Activated T-helper 17 cell treated with anti-CD3 and anti-CD28 coated beads, Interleukin-2, amount 50 U/mL, for 72 hours (primary cell): Measurements from ENCODE around the gene PCDHB11. TPM values are rescaled to one million over a fixed set of nuclear protein-coding genes. Genes with fewer than 3 reads are reported as not detected.
"Not testable (repeated sequence)": the region's sequence is repeated elsewhere in the genome, so short reads cannot be mapped to it uniquely, and the experiment has no call there.

Experiments
- ATAC-seq: fragments of 150-1000 bp; cut with Tn5 transposase; replicated peaks from 2 replicates; pipeline ENCODE4 v1.10.0; 2021; ENCODE audit warnings: mild to moderate bottlenecking, moderate library complexity
- H3K27ac Mint-ChIP-seq: one replicate; pipeline ENCODE4 v1.8.0; 2022; ENCODE audit warnings: mixed read lengths
- H3K27me3 Mint-ChIP-seq: one replicate; pipeline ENCODE4 v1.8.0; 2022; ENCODE audit warnings: mixed read lengths
- H3K36me3 Mint-ChIP-seq: one replicate; pipeline ENCODE4 v1.8.0; 2022; ENCODE audit warnings: low read depth, mild to moderate bottlenecking, mixed read lengths
- H3K4me1 Mint-ChIP-seq: one replicate; pipeline ENCODE4 v1.8.0; 2022; ENCODE audit warnings: mixed read lengths
- H3K4me3 Mint-ChIP-seq: one replicate; pipeline ENCODE4 v1.8.0; 2022; ENCODE audit warnings: mild to moderate bottlenecking, mixed read lengths
- H3K9me3 Mint-ChIP-seq: one replicate; pipeline ENCODE4 v1.8.0; 2022; ENCODE audit warnings: mixed read lengths
- total RNA-seq, 2 donors: library from RNA; stranded (reverse); gene quantifications; one replicate each; pipeline ENCODE4 v1.2.3, GENCODE V29; 2022

PCDHB11 gene
- total RNA-seq, 2 donors from 2014 or later = not detected

- not testable (repeated sequence) for ATAC-seq, H3K9me3 Mint-ChIP-seq, H3K4me1 Mint-ChIP-seq, H3K36me3 Mint-ChIP-seq, H3K27ac Mint-ChIP-seq, H3K4me3 Mint-ChIP-seq
- H3K27me3 Mint-ChIP-seq = peaks cover 50% of the 10 kb centered on the region
These were observed 10.9 kb downstream of the PCDHB11 start for GRCh38 chr5:141210281-141210680.

GRCh38 chr5:141210849-141211248 lies 11.4 kb downstream of the PCDHB11 start:
- not testable (repeated sequence) for H3K4me3 Mint-ChIP-seq, H3K36me3 Mint-ChIP-seq, H3K9me3 Mint-ChIP-seq, ATAC-seq, H3K4me1 Mint-ChIP-seq, H3K27ac Mint-ChIP-seq
- peaks cover 50% of the 10 kb centered on the region for H3K27me3 Mint-ChIP-seq

- H3K4me1 Mint-ChIP-seq, ATAC-seq, H3K9me3 Mint-ChIP-seq, H3K27ac Mint-ChIP-seq, H3K36me3 Mint-ChIP-seq: not testable (repeated sequence)
- Mint-ChIP-seq H3K4me3 (peak within 1 kb of the TSS; percentile 39), H3K27me3 (peaks cover 46% of the 10 kb centered on the region)
These were observed 14.4 kb downstream of the PCDHB11 start, which contains the start of gene PCDHB13 for GRCh38 chr5:141213656-141214339. Gene PCDHB13, plus strand, starts transcription at chr5:141213919. Its CDS starts 205 bp downstream, at chr5:141214124.

GRCh38 chr5:141214583-141214982 lies 15.2 kb downstream of the PCDHB11 start:
- not testable (repeated sequence) for H3K9me3 Mint-ChIP-seq, ATAC-seq, H3K36me3 Mint-ChIP-seq, H3K27ac Mint-ChIP-seq, H3K4me3 Mint-ChIP-seq, H3K4me1 Mint-ChIP-seq
- peaks cover 44% of the 10 kb centered on the region for H3K27me3 Mint-ChIP-seq

- H3K27me3 Mint-ChIP-seq = peaks cover 46% of the 10 kb centered on the region
- H3K4me3 Mint-ChIP-seq, H3K4me1 Mint-ChIP-seq, H3K36me3 Mint-ChIP-seq, ATAC-seq, H3K27ac Mint-ChIP-seq: not testable (repeated sequence)
- H3K9me3 Mint-ChIP-seq = peaks cover 13% of the 10 kb centered on the region
These were observed 16.1 kb downstream of the PCDHB11 start for GRCh38 chr5:141215504-141215903.

- H3K27me3 Mint-ChIP-seq = peaks cover 49% of the 10 kb centered on the region
- ATAC-seq, H3K36me3 Mint-ChIP-seq, H3K4me1 Mint-ChIP-seq, H3K27ac Mint-ChIP-seq, H3K4me3 Mint-ChIP-seq: not testable (repeated sequence)
- peaks cover 14% of the 10 kb centered on the region for H3K9me3 Mint-ChIP-seq
These were observed 16.6 kb downstream of the PCDHB11 start for GRCh38 chr5:141216035-141216434.

- Mint-ChIP-seq H3K4me3 (peak within 1 kb of the TSS; percentile 4), H3K9me3 (peaks cover 21% of the 10 kb centered on the region), H3K27me3 (peaks cover 52% of the 10 kb centered on the region), H3K36me3 (no peaks in the 10 kb centered on the region), H3K4me1 (no peaks in the 10 kb centered on the region), H3K27ac (no peak within 1 kb of the TSS)
- ATAC-seq = no peak
These were observed 23.8 kb downstream of the PCDHB11 start, which contains the start of gene PCDHB14 for GRCh38 chr5:141223112-141223783. Gene PCDHB14, plus strand, starts transcription at chr5:141223343. Its CDS starts 163 bp downstream, at chr5:141223506.

- ATAC-seq, H3K36me3 Mint-ChIP-seq, H3K4me3 Mint-ChIP-seq, H3K27ac Mint-ChIP-seq, H3K4me1 Mint-ChIP-seq: not testable (repeated sequence)
- peaks cover 17% of the 10 kb centered on the region for H3K9me3 Mint-ChIP-seq
- peaks cover 47% of the 10 kb centered on the region for H3K27me3 Mint-ChIP-seq
These were observed 25.4 kb downstream of the PCDHB11 start for GRCh38 chr5:141224844-141225243.

GRCh38 chr5:141225421-141225820 lies 26.0 kb downstream of the PCDHB11 start:
- not testable (repeated sequence) for H3K27ac Mint-ChIP-seq, H3K4me3 Mint-ChIP-seq, H3K4me1 Mint-ChIP-seq, H3K36me3 Mint-ChIP-seq, ATAC-seq
- H3K9me3 Mint-ChIP-seq = peaks cover 14% of the 10 kb centered on the region
- H3K27me3 Mint-ChIP-seq = peaks cover 41% of the 10 kb centered on the region

DNA sequence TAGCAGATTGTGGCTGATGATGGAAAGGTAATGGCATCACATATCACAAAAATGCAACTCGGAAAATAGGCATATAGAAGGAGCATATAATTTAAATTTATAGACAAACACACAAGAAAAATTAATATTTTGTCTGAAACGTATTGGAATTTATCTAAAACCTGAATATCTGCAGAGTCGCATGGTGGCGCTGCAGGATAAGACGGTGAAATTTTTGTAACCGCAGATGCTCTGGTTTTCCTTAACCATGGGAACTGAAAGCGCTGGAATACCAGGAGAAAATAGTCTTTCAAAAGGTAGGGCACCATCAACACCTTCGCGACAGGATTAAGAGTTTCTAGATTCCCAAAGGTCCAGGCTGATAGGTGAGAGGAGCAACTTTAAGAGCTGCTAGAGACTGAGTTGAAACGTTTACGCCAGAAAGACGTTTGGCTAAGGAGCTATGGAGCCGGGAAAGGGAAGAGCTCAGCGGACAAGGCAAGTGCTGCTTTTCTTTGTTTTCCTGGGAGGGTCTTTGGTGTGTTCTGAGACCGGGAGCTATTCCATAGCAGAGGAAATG lies 34.8 kb downstream of the PCDHB11 start:
- no peak for ATAC-seq
- H3K27me3 Mint-ChIP-seq = peaks cover 20% of the 10 kb centered on the region
- no peak overlapping the region for H3K27ac Mint-ChIP-seq
- no peak overlapping the region for H3K4me3 Mint-ChIP-seq
- H3K4me1 Mint-ChIP-seq = no peaks in the 10 kb centered on the region
- peaks cover 6% of the 10 kb centered on the region for H3K36me3 Mint-ChIP-seq
- H3K9me3 Mint-ChIP-seq = peaks cover 22% of the 10 kb centered on the region

GRCh38 chr5:141235922-141236321 lies 36.5 kb downstream of the PCDHB11 start:
- not testable (repeated sequence) for H3K27ac Mint-ChIP-seq, H3K4me1 Mint-ChIP-seq, H3K4me3 Mint-ChIP-seq, ATAC-seq
- peaks cover 17% of the 10 kb centered on the region for H3K36me3 Mint-ChIP-seq
- H3K9me3 Mint-ChIP-seq = peaks cover 29% of the 10 kb centered on the region
- peaks cover 36% of the 10 kb centered on the region for H3K27me3 Mint-ChIP-seq

GRCh38 chr5:141236516-141237313 lies 37.3 kb downstream of the PCDHB11 start:
- H3K4me3 Mint-ChIP-seq = no peak overlapping the region
- peaks cover 18% of the 10 kb centered on the region for H3K36me3 Mint-ChIP-seq
- no peak for ATAC-seq
- H3K4me1 Mint-ChIP-seq = no peaks in the 10 kb centered on the region
- peaks cover 25% of the 10 kb centered on the region for H3K9me3 Mint-ChIP-seq
- H3K27me3 Mint-ChIP-seq = peaks cover 39% of the 10 kb centered on the region
- H3K27ac Mint-ChIP-seq = no peak overlapping the region

GRCh38 chr5:141241496-141241895 lies 42.1 kb downstream of the PCDHB11 start:
- no peak overlapping the region for H3K4me3 Mint-ChIP-seq
- H3K9me3 Mint-ChIP-seq = peaks cover 33% of the 10 kb centered on the region
- H3K27me3 Mint-ChIP-seq = peaks cover 42% of the 10 kb centered on the region
- no peak for ATAC-seq
- H3K36me3 Mint-ChIP-seq = peaks cover 31% of the 10 kb centered on the region
- no peak overlapping the region for H3K27ac Mint-ChIP-seq
- H3K4me1 Mint-ChIP-seq = no peaks in the 10 kb centered on the region

GRCh38 chr5:141245250-141245717 lies 45.9 kb downstream of the PCDHB11 start, which contains the start of gene PCDHB15:
Gene PCDHB15, plus strand, starts transcription at chr5:141245395. Its CDS starts 184 bp downstream, at chr5:141245579.
- Mint-ChIP-seq H3K4me3 (peak within 1 kb of the TSS; percentile 43), H3K9me3 (peaks cover 35% of the 10 kb centered on the region)

More at GRCh38 chr5:141245250-141245717, 45.9 kb downstream of the PCDHB11 start, which contains the start of gene PCDHB15:
- Mint-ChIP-seq H3K4me1 (no peaks in the 10 kb centered on the region), H3K27ac (no peak within 1 kb of the TSS), H3K27me3 (peaks cover 35% of the 10 kb centered on the region), H3K36me3 (peaks cover 22% of the 10 kb centered on the region)
- ATAC-seq = no peak
